Spleen (tissue), 11 donors: ENCODE results near the gene PITRM1. TPM values are rescaled to one million over a fixed set of nuclear protein-coding genes. Genes with fewer than 3 reads are reported as not detected.

Experiments
- DNase-seq: peaks from one replicate; pipeline ENCODE4 v3.0.0-alpha.2; 2020
- H3K27ac ChIP-seq, 8 donors: fragments of 200-600 bp; sonication (generic) in 7 of 8; 1 replicate in 4 of 8; 2 replicates in 4 of 8; pipeline versions ENCODE4 v1.5.0 to v1.8.0; 2016 to 2021; ENCODE audit warnings: inconsistent platforms in 4 of 8, mild to moderate bottlenecking in 4 of 8, moderate library complexity in 1 of 8
- H3K27me3 ChIP-seq, 7 donors: fragments of 200-600 bp; sonication (generic) in 6 of 7; replicated peaks in 1 of 7; 1 replicate in 4 of 7; 2 replicates in 3 of 7; pipeline versions ENCODE4 v1.5.0 to v1.8.0; 2016 to 2021; ENCODE audit warnings: inconsistent platforms in 3 of 7, mild to moderate bottlenecking in 1 of 7
- H3K36me3 ChIP-seq, 6 donors: fragments of 200-600 bp; sonication (generic) in 5 of 6; 1 replicate in 4 of 6; 2 replicates in 2 of 6; pipeline versions ENCODE4 v1.5.0 to v1.8.0; 2016 to 2021; ENCODE audit warnings: inconsistent platforms in 2 of 6
- H3K4me1 ChIP-seq, 6 donors: fragments of 200-600 bp; sonication (generic) in 5 of 6; 1 replicate in 3 of 6; 2 replicates in 3 of 6; pipeline versions ENCODE4 v1.5.0 to v1.8.0; 2016 to 2021; ENCODE audit warnings: inconsistent platforms in 3 of 6
- H3K4me3 ChIP-seq, 8 donors: fragments of 200-600 bp; sonication (generic) in 7 of 8; 1 replicate in 4 of 8; 2 replicates in 4 of 8; pipeline versions ENCODE4 v1.5.0 to v1.8.0; 2016 to 2021; ENCODE audit warnings: inconsistent platforms in 4 of 8, mild to moderate bottlenecking in 4 of 8, moderate library complexity in 2 of 8
- H3K9me3 ChIP-seq, 8 donors: fragments of 200-600 bp; sonication (generic) in 7 of 8; 1 replicate in 4 of 8; 2 replicates in 4 of 8; pipeline versions ENCODE4 v1.5.0 to v1.8.0; 2016 to 2021; ENCODE audit warnings: inconsistent platforms in 4 of 8
- CTCF ChIP-seq, 11 experiments: fragments of 200-600 bp in 7 of 11; fragments of 450-650 bp in 4 of 11; sonication (generic) in 4 of 11; IDR thresholded peaks in 8 of 11; conservative IDR thresholded peaks in 3 of 11; 1 replicate in 7 of 11; 2 replicates in 4 of 11; pipeline versions ENCODE4 v1.4.0 to v1.8.0; 2016 to 2021; ENCODE audit warnings: antibody characterized with exemption in 11 of 11, inconsistent platforms in 4 of 11, mild to moderate bottlenecking in 1 of 11
- POLR2A ChIP-seq, 3 donors: fragments of 450-650 bp; IDR thresholded peaks; one replicate each; pipeline ENCODE4 v1.5.1; 2017; ENCODE audit warnings: antibody characterized with exemption in 3 of 3, mild to moderate bottlenecking in 1 of 3
- POLR2AphosphoS5 ChIP-seq, 3 donors: sonication (generic); formaldehyde crosslinking; IDR thresholded peaks; one replicate each; pipeline ENCODE4 v1.5.1; 2017; ENCODE audit warnings: antibody characterized with exemption in 3 of 3
- WGBS, 5 donors: extraction: QIAGEN DNeasy Blood & Tissue Kit in 3 of 5; methylation state at CpG; one replicate each; pipeline versions ENCODE4 v1.1.5 to v1.1.7; 2013 to 2018; 5-methylcytosine and 5-hydroxymethylcytosine counted together
- intact Hi-C: fragments of 100-400 bp; cut with DNase I; formaldehyde crosslinking; loops from one replicate; pipeline ENCODE4 v1.15.0; 2023; ENCODE audit warnings: low total_unique reads
- polyA plus RNA-seq, 3 donors: library from polyadenylated mRNA; stranded (reverse); fragments of 200-250 nt; gene quantifications; one replicate each; pipeline ENCODE4 v1.2.1, GENCODE V29; 2013
- total RNA-seq, 7 donors: library from RNA; depleted of rRNA in 3 of 7; stranded (reverse); fragments of >200 nt in 3 of 7; fragmentation: NEBNext Ultra II Directional in 4 of 7; extraction: Animal tissue kit (Norgen Biotek cat#: 25700) in 4 of 7; gene quantifications; one replicate each; pipeline versions ENCODE4 v1.1.0 to v1.2.1, GENCODE V29; 2016 to 2021
- donor health status: healthy with polysubstance abuse.
- donor health status: DM: no; HTN: no; CAD: no; lungs with moderate emphysema.
- donor health status: DM: no; HTN: no; CAD: no.
- donor health status: Bipolar disorder and iron deficiency.
- donor health status: healthy.
- donor health status: DM: no; HTN: no; CAD: no.
- donor health status: DM: yes; HTN: yes; CAD: no.

Gene PITRM1
- total and polyA plus RNA-seq, 10 donors, result 38.5 to 63.2 (median 52.0) TPM

- DNase-seq, result no peak
- no peak overlapping the region for H3K27ac ChIP-seq
- 91 to 97% (median 93%) methylated on average over 12 of the region's 12 CpGs for WGBS, 5 donors
- TF ChIP-seq POLR2AphosphoS5 (IDR thresholded peaks at IDR 0.05) (no peak), POLR2A (IDR thresholded peaks at IDR 0.05) (no peak), CTCF (IDR thresholded peaks at IDR 0.05 in 8 of 11, conservative IDR thresholded peaks at IDR 0.05 in 3 of 11) (no peak)
- H3K27me3 ChIP-seq, result no peaks in the 10 kb centered on the region
- H3K36me3 ChIP-seq, result peaks cover 0 to 88% (median 56%) of the 10 kb centered on the region in 6 donors
- H3K9me3 ChIP-seq, result no peaks in the 10 kb centered on the region
- H3K4me3 ChIP-seq, result no peak overlapping the region
- intact Hi-C loops, result no loop called here
- H3K4me1 ChIP-seq, result no peaks in the 10 kb centered on the region
These were observed 62.9 kb downstream of the PITRM1 start for GRCh38 chr10:3109633-3110032.

GRCh38 chr10:3109196-3109595 is 63.4 kb downstream of the PITRM1 start:
- TF ChIP-seq CTCF (IDR thresholded peaks at IDR 0.05 in 8 of 11, conservative IDR thresholded peaks at IDR 0.05 in 3 of 11) (no peak), POLR2AphosphoS5 (IDR thresholded peaks at IDR 0.05) (no peak), POLR2A (IDR thresholded peaks at IDR 0.05) (no peak)
- WGBS, 5 donors, result 89 to 97% (median 96%) methylated on average over 12 to 21 of the region's 21 CpGs
- DNase-seq, result no peak

GRCh38 chr10:3108575-3109105 is 63.9 kb downstream of the PITRM1 start:
- WGBS, 5 donors, result 91 to 97% (median 95%) methylated on average over 21 of the region's 21 CpGs
- Histone ChIP-seq H3K9me3 (no peaks in the 10 kb centered on the region), H3K27ac (no peak overlapping the region), H3K4me3 (no peak overlapping the region), H3K4me1 (no peaks in the 10 kb centered on the region), H3K36me3 (peaks cover 0 to 88% (median 62%) of the 10 kb centered on the region in 6 donors), H3K27me3 (no peaks in the 10 kb centered on the region)
- DNase-seq, result no peak
- TF ChIP-seq POLR2AphosphoS5 (IDR thresholded peaks at IDR 0.05) (no peak), POLR2A (IDR thresholded peaks at IDR 0.05) (no peak), CTCF (IDR thresholded peaks at IDR 0.05 in 8 of 11, conservative IDR thresholded peaks at IDR 0.05 in 3 of 11) (no peak)
- intact Hi-C loops, result no loop called here

More at GRCh38 chr10:3109196-3109595, 63.4 kb downstream of the PITRM1 start:
- Histone ChIP-seq H3K27ac (no peak overlapping the region), H3K9me3 (no peaks in the 10 kb centered on the region), H3K4me1 (no peaks in the 10 kb centered on the region), H3K27me3 (no peaks in the 10 kb centered on the region), H3K36me3 (peaks cover 0 to 88% (median 57%) of the 10 kb centered on the region in 6 donors), H3K4me3 (no peak overlapping the region)
- intact Hi-C loops, result no loop called here

- Histone ChIP-seq H3K4me1 (no peaks in the 10 kb centered on the region), H3K36me3 (peaks cover 0 to 88% (median 63%) of the 10 kb centered on the region in 6 donors), H3K27me3 (no peaks in the 10 kb centered on the region), H3K9me3 (no peaks in the 10 kb centered on the region), H3K27ac (no peak overlapping the region), H3K4me3 (no peak overlapping the region)
- no peak for DNase-seq
- TF ChIP-seq CTCF (IDR thresholded peaks at IDR 0.05 in 8 of 11, conservative IDR thresholded peaks at IDR 0.05 in 3 of 11) (no peak), POLR2AphosphoS5 (IDR thresholded peaks at IDR 0.05) (no peak), POLR2A (IDR thresholded peaks at IDR 0.05) (no peak)
- intact Hi-C loops, result no loop called here
- WGBS, 5 donors, result 90 to 97% (median 94%) methylated on average over 8 of the region's 8 CpGs
These were observed 64.5 kb downstream of the PITRM1 start for GRCh38 chr10:3108033-3108432.
